Measurements from ENCODE around the gene PCDHGA6.
"Not testable (repeated sequence)": the region's sequence is repeated elsewhere in the genome, so short reads cannot be mapped to it uniquely, and the experiment has no call there.

PCDHGA6 gene

DNA sequence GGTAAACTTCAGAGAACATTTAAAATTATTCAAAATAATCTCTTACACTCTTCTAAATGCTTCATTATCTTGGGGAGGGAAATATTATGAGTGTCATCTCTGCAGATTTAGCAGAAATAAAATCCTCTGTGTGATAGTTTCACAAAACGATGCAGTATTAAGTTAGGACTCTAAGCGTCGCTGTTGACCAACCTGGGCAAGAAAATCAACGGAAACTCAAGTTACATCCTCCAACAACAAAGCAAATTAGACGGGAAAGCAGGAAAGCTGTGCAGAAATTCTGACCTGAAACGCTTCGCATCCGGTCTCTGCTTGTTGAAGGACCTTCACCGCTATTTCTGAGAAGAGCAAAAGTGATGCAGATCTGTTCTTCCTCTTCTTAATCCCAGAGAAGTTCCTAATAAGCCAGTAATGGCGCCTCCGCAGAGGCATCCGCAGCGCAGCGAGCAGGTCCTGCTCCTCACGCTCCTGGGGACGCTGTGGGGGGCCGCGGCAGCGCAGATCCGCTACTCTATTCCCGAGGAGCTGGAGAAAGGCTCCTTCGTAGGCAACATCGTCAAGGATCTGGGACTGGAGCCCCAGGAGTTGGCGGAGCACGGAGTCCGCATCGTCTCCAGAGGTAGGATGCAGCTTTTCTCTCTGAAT, at the start of gene PCDHGA6:
Gene PCDHGA6 (plus strand): TSS at position 219 of the 645 bp plus-strand sequence. CDS start 193 bp downstream, at position 412.
- DNase-seq, result no peak

DNA sequence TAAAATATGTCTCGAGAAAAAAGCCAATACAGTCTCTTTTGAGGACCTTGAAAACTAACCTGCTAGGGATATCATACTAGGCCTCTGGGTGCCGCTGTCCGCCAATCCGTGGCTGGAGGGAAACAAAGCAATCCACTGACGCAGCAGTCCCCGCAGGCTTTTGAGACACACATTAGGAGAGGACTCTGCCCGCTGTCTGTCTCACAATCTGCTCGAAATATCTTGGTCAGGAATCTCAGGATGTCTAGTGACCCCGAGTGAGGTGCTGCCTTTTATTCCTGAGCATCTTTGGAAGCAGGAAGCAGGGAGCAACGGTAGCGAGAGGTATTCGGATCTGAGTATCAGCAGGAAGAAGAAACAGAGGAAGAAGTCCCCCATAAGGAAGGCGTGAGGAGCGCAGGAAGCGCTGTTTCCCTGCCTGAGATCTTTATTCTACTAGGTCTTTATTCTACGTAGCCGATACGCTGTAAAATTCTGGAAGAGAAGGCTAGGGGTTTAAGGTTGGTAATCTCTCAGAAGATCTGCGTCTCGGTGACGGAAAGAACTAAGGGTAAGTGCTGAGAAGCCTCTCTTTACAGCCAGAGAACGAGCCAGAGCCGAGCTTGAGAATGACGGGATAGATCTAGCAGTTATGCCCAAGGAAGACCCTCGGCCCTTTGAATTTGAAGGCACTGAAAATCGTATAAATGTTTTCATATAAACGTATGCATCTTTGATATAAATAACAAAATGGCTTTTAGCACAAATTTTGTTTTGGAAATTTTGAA, 47.4 kb upstream of the PCDHGA6 start:
- peak; percentile 48 for DNase-seq

DNA sequence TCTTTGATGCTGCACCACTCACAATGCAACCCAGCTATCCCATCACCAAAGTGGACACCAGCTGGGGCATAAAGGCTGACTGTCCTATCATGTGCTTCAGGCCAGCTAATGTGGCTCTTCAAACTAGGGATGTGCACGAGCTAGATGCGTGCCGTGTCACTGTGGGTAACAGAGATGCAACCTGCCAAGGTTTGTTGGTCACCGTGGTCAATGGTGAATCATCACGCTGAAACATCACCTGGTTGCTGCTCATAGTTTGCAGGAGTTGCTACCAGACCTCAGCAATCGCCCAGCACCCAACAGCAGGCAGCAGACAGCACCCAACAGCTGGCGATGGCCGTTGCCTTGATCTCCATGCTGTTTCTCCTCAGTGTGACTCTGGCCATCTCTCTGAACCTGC, 45.5 kb upstream of the PCDHGA6 start:
- DNase-seq, result no peak

DNA sequence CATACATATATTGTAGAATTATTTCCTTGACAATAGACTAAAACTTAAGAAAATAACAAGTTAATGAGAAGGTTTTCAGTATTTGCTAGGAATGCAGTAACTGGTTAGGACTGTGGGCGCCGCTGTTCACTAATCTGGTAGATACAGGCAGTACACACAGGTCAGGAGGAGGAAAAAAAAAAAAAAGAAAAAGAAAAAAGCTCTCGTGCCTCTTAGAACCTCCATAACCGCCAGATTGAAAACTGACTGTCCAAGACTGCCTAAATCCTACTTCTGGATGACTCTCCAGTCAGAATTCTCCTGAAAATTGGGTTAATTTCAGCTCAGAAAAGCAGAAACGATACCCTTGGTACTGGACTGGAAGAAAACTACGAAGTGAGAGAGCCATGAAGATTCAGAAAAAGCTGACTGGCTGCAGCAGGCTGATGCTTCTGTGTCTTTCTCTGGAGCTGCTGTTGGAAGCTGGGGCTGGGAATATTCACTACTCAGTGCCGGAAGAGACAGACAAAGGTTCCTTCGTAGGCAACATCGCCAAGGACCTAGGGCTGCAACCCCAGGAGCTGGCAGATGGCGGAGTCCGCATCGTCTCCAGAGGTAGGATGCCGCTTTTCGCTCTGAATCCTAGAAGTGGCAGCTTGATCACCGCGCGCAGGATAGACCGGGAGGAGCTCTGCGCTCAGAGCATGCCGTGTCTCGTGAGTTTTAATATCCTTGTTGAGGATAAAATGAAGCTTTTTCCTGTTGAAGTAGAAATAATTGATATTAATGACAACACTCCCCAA, 43.2 kb upstream of the PCDHGA6 start, which contains the start of gene PCDHGA1:
Gene PCDHGA1 (plus strand): TSS at position 216 of the 782 bp plus-strand sequence.
- no peak for DNase-seq

DNA sequence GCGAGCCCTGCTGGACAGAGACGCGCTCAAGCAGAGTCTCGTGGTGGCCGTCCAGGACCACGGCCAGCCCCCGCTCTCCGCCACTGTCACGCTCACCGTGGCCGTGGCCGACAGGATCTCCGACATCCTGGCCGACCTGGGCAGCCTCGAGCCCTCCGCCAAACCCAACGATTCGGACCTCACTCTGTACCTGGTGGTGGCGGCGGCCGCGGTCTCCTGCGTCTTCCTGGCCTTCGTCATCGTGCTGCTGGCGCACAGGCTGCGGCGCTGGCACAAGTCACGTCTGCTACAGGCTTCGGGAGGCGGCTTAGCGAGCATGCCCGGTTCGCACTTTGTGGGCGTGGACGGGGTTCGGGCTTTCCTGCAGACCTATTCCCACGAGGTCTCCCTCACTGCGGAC, 41.1 kb upstream of the PCDHGA6 start:
- not testable (repeated sequence) for DNase-seq

DNA sequence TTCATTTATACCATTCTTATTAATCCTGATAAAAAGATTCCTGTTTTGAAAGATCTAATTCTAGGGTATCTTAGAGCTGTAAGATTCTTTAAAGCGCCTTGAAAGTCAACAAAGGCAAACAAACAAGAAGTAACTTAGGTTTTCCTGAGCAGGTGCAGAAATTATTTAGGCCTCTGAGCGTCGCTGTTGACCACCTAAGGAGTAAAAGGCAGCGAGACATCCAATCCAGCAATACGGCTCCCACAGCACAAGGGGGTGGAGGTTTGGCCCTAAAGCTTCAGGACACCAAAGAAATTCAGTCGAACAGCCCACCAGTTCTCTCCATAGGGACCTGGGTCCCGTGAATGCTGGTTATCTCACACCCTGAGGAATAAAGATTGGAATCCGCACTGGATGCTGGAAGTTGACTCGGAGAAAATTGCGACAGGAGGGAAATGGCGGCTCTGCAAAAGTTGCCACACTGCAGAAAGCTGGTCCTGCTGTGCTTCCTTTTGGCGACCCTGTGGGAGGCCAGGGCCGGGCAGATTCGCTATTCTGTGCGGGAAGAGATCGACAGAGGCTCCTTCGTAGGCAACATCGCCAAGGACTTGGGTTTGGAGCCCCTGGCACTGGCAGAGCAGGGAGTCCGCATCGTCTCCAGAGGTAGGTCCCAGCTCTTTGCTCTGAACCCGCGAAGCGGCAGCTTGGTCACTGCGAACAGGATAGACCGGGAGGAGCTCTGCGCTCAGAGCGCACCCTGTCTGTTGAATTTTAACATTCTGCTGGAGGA, 35.0 kb upstream of the PCDHGA6 start, which contains the start of gene PCDHGA2:
Gene PCDHGA2 (plus strand): TSS at position 223 of the 769 bp plus-strand sequence.
- no peak for DNase-seq

DNA sequence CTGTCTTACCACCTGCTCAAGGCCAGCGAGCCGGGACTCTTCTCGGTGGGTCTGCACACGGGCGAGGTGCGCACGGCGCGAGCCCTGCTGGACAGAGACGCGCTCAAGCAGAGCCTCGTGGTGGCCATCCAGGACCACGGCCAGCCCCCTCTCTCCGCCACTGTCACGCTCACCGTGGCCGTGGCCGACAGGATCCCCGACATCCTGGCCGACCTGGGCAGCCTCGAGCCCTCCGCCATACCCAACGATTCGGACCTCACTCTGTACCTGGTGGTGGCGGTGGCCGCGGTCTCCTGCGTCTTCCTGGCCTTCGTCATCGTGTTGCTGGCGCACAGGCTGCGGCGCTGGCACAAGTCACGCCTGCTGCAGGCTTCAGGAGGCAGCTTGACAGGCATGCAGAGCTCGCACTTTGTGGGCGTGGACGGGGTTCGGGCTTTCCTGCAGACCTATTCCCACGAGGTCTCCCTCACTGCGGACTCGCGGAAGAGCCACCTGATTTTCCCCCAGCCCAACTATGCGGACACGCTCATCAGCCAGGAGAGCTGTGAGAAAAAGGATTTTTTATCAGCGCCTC, 32.8 kb upstream of the PCDHGA6 start:
- not testable (repeated sequence) for DNase-seq

DNA sequence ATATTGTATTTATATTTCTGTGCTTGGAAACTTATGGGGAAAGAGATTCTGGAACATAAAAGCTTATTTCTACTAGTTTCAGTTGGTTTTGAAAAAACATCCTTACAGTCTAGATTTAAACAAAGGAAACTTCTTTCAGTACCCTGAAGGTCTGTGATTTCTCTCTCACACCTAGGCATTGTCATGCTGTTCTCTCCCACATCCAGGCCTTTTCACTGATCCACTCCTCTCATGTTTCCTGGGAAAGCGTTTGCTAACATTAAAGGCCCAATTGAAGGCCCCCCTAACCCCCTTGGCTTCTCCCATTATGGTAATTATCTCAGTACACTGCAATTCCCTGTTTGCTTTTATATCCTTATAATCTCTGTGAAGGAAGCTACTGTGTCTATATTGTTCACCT, 30.9 kb upstream of the PCDHGA6 start:
- DNase-seq, result no peak

DNA sequence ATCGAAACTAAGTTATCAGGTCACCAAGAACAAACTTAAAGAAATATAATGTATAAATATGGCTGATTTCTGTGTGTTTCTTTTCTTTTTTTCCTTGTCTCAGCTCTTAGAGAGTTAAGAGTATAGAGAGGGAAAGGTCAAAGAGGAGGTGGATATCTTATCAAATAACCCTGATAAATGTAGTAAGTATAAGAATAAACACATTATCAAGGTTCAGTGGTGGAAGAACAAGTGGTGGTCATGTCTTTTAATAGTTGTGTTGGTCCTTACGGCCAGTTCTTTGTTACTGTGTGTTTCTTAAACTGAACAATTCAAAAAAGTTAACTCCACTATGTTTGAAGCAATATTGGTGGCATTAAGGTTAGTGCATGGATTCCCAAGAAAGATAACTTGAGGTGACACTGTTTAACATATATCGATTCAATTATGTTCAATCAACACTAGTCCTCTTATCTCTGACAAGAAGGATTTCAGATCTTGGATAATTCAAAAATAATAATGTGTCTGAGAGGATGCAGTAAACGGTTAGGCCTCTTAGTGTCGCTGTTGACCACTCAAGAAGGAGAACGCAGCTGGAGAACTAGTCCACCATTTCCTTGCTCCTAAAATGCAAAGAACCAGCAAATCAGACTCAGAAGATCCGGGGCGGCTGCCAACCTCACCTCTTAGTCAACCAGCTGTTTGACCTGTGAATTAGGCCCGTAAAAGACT, 30.3 kb upstream of the PCDHGA6 start, which contains the start of gene PCDHGA3:
Gene PCDHGA3 (plus strand): TSS at position 588 of the 711 bp plus-strand sequence. CDS start 205 bp downstream, outside the sequence.
- no peak for DNase-seq

DNA sequence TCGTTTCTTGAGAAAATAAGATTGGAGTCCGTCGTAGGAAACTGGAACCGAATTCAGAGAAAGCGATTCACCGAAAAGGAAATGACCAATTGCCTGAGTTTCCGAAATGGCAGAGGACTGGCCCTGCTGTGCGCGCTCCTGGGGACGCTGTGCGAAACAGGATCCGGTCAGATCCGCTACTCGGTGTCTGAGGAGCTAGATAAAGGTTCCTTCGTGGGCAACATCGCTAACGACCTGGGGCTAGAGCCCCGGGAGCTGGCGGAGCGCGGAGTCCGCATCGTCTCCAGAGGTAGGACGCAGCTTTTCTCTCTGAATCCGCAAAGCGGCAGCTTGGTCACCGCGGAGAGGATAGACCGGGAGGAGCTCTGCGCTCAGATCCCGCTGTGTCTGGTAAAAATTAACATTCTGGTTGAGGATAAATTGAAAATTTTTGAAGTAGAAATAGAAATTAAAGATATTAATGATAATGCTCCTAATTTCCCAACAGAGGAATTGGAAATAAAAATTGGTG, 29.7 kb upstream of the PCDHGA6 start:
- no peak for DNase-seq

DNA sequence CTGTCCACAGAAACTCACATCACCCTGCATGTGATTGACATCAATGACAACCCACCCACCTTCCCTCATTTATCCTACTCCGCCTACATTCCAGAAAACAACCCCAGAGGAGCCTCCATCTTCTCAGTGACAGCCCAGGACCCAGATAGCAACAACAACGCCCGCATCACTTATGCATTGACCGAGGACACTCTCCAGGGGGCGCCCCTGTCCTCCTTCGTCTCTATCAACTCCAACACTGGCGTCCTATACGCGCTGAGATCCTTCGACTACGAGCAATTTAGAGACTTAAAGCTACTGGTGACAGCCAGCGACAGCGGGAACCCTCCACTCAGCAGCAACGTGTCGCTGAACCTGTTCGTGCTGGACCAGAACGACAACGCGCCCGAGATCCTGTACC, 28.4 kb upstream of the PCDHGA6 start:
- no peak for DNase-seq

DNA sequence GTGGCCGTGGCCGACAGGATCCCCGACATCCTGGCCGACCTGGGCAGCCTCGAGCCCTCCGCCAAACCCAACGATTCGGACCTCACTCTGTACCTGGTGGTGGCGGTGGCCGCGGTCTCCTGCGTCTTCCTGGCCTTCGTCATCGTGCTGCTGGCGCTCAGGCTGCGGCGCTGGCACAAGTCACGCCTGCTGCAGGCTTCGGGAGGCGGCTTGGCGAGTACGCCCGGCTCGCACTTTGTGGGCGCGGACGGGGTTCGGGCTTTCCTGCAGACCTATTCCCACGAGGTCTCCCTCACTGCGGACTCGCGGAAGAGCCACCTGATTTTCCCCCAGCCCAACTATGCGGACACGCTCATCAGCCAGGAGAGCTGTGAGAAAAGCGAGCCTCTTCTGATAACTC, 27.7 kb upstream of the PCDHGA6 start:
- DNase-seq, result not testable (repeated sequence)

DNA sequence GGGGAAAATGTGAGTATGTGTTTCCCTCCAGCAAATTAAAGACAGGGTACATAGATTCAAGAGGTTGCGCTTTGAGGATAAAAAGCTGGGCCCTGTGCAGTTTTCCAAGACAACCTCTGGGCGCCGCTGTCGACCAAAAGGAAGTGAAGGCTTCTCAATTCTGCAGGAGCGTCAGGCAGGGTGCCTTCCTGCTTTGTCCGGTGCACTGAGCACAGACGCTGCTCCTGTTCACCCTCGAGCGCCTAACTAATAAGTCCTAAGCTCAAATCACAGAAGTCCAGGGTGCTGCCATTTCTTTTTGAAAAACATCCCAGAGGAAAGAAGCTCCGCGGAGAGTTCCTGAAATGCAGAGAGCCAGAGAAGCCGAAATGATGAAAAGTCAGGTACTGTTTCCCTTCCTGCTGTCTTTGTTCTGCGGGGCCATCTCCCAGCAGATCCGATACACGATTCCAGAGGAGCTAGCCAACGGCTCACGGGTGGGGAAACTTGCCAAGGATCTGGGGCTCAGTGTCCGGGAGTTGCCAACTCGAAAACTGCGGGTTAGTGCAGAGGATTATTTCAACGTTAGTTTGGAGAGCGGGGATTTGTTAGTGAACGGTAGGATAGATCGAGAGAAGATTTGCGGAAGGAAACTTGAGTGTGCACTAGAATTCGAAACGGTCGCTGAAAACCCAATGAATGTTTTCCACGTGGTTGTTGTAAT, 23.6 kb upstream of the PCDHGA6 start, which contains the start of gene PCDHGB1:
Gene PCDHGB1 (plus strand): TSS at position 183 of the 703 bp plus-strand sequence. CDS start 162 bp downstream, at position 345.
- DNase-seq, result peak; percentile 64

DNA sequence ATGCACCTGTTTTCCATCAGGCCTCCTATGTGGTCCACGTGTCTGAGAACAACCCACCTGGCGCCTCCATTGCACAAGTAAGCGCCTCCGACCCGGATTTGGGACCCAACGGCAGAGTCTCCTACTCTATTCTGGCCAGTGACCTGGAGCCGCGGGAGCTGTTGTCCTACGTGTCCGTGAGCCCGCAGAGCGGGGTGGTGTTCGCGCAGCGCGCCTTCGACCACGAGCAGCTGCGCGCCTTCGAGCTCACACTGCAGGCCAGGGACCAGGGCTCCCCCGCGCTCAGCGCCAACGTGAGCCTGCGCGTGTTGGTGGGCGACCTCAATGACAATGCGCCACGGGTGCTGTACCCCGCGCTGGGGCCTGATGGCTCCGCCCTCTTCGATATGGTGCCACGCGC, 22.1 kb upstream of the PCDHGA6 start:
- DNase-seq, result no peak

DNA sequence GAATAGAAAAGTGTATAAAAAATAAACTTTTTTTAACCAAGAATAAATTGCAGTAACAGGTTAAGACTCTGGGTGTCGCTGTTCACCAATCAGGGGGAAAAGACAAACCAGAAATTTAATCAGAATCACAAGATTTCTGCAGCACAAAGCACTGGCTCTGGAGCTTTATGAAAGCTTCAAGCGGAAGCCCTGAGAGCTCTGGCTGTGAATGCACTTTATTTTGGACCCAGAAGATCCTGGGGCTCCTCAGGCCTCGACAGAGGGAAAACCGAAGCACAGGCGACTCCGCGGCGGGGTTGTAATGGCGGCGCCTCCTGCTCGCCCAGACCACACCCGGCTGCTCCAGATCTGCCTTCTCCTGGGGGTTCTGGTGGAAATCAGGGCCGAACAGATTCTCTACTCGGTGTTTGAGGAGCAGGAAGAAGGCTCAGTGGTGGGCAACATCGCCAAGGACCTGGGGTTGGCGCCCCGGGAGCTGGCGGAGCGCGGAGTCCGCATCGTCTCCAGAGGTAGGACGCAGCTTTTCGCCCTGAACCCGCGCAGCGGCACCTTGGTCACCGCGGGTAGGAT, 18.7 kb upstream of the PCDHGA6 start, which contains the start of gene PCDHGA4:
Gene PCDHGA4 (plus strand): TSS at position 122 of the 570 bp plus-strand sequence. CDS start 87 bp downstream, at position 209.
- no peak for DNase-seq

DNA sequence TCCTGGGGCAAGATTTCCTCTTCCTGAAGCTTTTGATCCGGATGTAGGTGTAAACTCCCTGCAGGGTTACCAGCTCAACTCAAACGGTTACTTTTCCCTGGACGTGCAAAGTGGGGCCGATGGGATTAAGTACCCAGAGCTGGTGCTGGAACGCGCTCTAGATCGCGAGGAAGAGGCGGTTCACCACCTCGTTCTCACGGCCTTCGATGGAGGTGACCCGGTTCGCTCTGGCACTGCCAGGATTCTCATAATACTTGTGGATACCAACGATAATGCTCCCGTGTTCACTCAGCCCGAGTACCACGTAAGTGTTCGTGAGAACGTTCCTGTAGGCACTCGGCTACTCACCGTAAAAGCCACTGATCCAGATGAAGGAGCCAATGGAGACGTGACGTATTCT, 18.1 kb upstream of the PCDHGA6 start:
- DNase-seq, result no peak

DNA sequence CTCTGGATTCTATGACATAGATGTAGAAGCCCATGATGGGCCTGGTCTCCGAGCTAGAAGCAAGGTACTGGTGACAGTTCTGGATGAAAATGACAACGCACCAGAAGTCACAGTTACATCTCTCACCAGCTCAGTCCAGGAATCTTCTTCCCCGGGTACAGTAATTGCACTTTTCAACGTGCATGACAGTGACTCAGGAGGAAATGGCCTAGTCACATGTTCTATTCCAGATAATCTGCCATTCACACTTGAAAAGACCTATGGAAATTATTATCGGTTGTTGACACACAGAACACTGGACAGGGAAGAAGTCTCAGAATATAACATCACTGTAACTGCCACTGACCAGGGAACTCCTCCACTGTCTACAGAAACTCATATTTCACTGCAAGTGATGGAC, 17.6 kb upstream of the PCDHGA6 start:
- DNase-seq, result no peak

DNA sequence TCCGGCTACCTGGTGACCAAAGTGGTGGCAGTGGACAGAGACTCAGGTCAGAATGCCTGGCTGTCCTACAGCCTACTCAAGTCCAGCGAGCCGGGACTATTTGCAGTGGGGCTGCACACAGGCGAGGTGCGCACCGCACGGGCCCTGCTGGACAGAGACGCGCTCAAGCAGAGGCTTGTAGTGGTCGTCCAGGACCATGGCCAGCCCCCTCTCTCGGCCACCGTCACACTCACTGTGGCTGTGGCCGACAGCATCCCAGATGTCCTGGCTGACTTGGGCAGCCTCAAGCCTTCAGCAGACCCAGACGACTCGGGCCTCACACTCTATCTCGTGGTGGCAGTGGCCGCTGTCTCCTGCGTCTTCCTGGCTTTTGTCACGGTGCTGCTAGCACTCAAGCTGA, 16.7 kb upstream of the PCDHGA6 start:
- DNase-seq, result no peak

DNA sequence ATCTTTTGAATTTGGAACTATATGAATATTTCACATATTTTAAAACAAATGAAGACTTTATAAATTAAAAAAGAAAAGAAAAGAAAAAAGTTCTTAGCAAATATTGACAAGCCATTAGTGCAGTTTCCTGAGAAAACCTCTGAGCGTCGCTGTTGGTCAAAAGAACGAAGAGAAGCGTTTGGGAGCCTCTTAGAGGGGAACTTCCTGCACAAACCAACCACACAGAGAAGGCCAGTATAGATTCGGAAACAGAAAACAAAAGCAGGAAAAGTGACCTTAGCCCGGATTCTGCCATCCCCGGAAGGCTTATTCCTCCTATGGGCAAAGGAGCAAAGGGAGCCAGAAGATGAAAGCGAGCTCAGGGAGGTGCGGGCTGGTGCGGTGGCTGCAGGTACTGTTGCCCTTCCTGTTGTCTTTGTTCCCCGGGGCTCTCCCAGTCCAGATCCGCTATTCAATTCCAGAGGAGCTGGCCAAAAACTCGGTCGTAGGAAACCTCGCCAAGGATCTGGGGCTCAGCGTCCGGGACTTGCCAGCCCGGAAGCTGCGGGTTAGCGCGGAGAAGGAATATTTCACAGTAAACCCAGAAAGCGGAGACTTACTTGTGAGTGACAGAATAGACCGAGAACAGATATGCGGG, 13.8 kb upstream of the PCDHGA6 start, which contains the start of gene PCDHGB2:
Gene PCDHGB2 (plus strand): TSS at position 205 of the 637 bp plus-strand sequence. CDS start 142 bp downstream, at position 347.
- DNase-seq, result no peak
